SU-DHL-6 (cell line): ENCODE measurements around the gene ELMOD3.

ENCODE experiments used
- EZH2phosphoT487 ChIP-seq: fragments of 200-600 bp; sonication (generic), shearing (Covaris generic); conservative IDR thresholded peaks from 2 replicates; pipeline ENCODE4 v1.6.1; 2018; ENCODE audit warnings: mild to moderate bottlenecking, antibody characterized with exemption, low read length, moderate library complexity, mixed read lengths
- TF ChIP-seq, protein P1 (sequence below): fragments of 200-600 bp; sonication (generic); IDR thresholded peaks from one replicate; pipeline ENCODE4 v1.5.1; 2017; ENCODE audit warnings: antibody characterized with exemption, mild to moderate bottlenecking, low read length, moderate library complexity; ENCODE audit not compliant: insufficient read depth, poor library complexity, severe bottlenecking

DNA sequence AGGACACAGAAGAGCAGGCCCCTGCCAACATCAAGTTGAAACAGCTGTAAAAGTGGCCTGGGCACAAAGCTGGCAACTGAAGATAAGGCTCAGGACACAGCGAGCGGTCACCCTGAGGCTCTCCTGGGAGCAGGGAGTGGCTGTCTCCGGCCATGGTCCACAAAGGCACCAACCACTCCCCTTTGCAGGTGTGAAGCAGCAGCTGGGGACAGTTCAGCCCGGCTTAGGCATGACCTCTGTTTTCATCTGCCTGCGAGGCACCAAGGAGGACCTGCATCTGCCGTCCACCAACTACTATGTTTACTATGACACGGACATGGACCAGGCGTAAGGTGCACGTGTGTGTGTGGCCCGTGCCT, 39.7 kb upstream of the ELMOD3 start:
- TF ChIP-seq, protein P1, sequence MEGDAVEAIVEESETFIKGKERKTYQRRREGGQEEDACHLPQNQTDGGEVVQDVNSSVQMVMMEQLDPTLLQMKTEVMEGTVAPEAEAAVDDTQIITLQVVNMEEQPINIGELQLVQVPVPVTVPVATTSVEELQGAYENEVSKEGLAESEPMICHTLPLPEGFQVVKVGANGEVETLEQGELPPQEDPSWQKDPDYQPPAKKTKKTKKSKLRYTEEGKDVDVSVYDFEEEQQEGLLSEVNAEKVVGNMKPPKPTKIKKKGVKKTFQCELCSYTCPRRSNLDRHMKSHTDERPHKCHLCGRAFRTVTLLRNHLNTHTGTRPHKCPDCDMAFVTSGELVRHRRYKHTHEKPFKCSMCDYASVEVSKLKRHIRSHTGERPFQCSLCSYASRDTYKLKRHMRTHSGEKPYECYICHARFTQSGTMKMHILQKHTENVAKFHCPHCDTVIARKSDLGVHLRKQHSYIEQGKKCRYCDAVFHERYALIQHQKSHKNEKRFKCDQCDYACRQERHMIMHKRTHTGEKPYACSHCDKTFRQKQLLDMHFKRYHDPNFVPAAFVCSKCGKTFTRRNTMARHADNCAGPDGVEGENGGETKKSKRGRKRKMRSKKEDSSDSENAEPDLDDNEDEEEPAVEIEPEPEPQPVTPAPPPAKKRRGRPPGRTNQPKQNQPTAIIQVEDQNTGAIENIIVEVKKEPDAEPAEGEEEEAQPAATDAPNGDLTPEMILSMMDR = no peak
- no peak for TF ChIP-seq EZH2phosphoT487
